Astrocyte (in vitro differentiated cells and primary cell): ENCODE measurements around the gene CFAP210. TPM values are rescaled to one million over a fixed set of nuclear protein-coding genes. Genes with fewer than 3 reads are reported as not detected.

Source experiments
- DNase-seq: peaks from one replicate; pipeline ENCODE4 v3.0.0-alpha.2; 2010; ENCODE audit warnings: low read depth
- FAIRE-seq: peaks from 2 replicates; lab custom pipeline; 2011; peaks lifted over from hg19 to GRCh38; lab: Jason Lieb, UNC
- H2AFZ ChIP-seq: 2 replicates; pipeline ENCODE4 v1.6.0; 2012; ENCODE audit warnings: low read depth, low read length, inconsistent platforms
- H3K27ac ChIP-seq: 2 replicates; pipeline ENCODE4 v1.5.1; 2011; ENCODE audit warnings: low read depth, low read length, inconsistent platforms
- H3K27me3 ChIP-seq: 2 replicates; pipeline ENCODE4 v1.6.0; 2011; ENCODE audit warnings: low read length, inconsistent platforms; ENCODE audit not compliant: insufficient read depth
- H3K36me3 ChIP-seq: 2 replicates; pipeline ENCODE4 v1.5.1; 2011; ENCODE audit warnings: low read length, inconsistent platforms; ENCODE audit not compliant: insufficient read depth
- H3K4me1 ChIP-seq: 2 replicates; pipeline ENCODE4 v1.5.1; 2011; ENCODE audit warnings: low read length, inconsistent platforms; ENCODE audit not compliant: insufficient read depth
- H3K4me2 ChIP-seq: 2 replicates; pipeline ENCODE4 v1.6.0; 2012; ENCODE audit warnings: low read length, inconsistent platforms
- H3K4me3 ChIP-seq: 2 replicates; pipeline ENCODE4 v1.5.1; 2011; ENCODE audit warnings: low read depth, mild to moderate bottlenecking, low read length, inconsistent platforms; ENCODE audit not compliant: insufficient read depth
- H3K79me2 ChIP-seq: 2 replicates; pipeline ENCODE4 v1.6.0; 2012; ENCODE audit warnings: mild to moderate bottlenecking, low read length, inconsistent platforms; ENCODE audit not compliant: insufficient read depth
- H3K9ac ChIP-seq: 2 replicates; pipeline ENCODE4 v1.6.0; 2012; ENCODE audit warnings: mild to moderate bottlenecking, low read length, inconsistent platforms
- H3K9me3 ChIP-seq: 2 replicates; pipeline ENCODE4 v1.5.1; 2012; ENCODE audit warnings: low read depth, mild to moderate bottlenecking, low read length, inconsistent platforms; ENCODE audit not compliant: insufficient read depth
- H4K20me1 ChIP-seq: 2 replicates; pipeline ENCODE4 v1.6.0; 2012; ENCODE audit warnings: low read length, inconsistent platforms; ENCODE audit not compliant: insufficient read depth
- H3K27ac Mint-ChIP-seq: one replicate; pipeline ENCODE4 v1.8.0; 2021; ENCODE audit warnings: mild to moderate bottlenecking, mixed read lengths; ENCODE audit not compliant: unreplicated experiment
- H3K27me3 Mint-ChIP-seq: one replicate; pipeline ENCODE4 v1.8.0; 2021; ENCODE audit warnings: low read depth, mixed read lengths; ENCODE audit not compliant: unreplicated experiment
- H3K36me3 Mint-ChIP-seq: one replicate; pipeline ENCODE4 v1.8.0; 2021; ENCODE audit warnings: low read depth, mixed read lengths; ENCODE audit not compliant: unreplicated experiment
- H3K4me1 Mint-ChIP-seq: one replicate; pipeline ENCODE4 v1.8.0; 2021; ENCODE audit warnings: low read depth, mixed read lengths; ENCODE audit not compliant: unreplicated experiment
- H3K4me3 Mint-ChIP-seq: one replicate; pipeline ENCODE4 v1.8.0; 2021; ENCODE audit warnings: mild to moderate bottlenecking, moderate library complexity, mixed read lengths; ENCODE audit not compliant: unreplicated experiment
- H3K9me3 Mint-ChIP-seq: one replicate; pipeline ENCODE4 v1.8.0; 2021; ENCODE audit warnings: mild to moderate bottlenecking, mixed read lengths; ENCODE audit not compliant: unreplicated experiment
- EZH2 ChIP-seq: IDR thresholded peaks from 2 replicates; pipeline ENCODE4 v1.6.1; 2012; ENCODE audit warnings: mild to moderate bottlenecking, low read length, inconsistent platforms; ENCODE audit not compliant: insufficient read depth
- total RNA-seq: library from RNA; stranded (reverse); gene quantifications from 2 replicates; pipeline ENCODE4 v1.2.1, GENCODE V29; 2021
- TF ChIP-seq, protein P1 (sequence below): IDR thresholded peaks from 2 replicates; pipeline ENCODE4 v1.5.1; 2011; ENCODE audit warnings: low read depth, mild to moderate bottlenecking, inconsistent platforms, low read length, moderate library complexity; ENCODE audit not compliant: insufficient read depth

The CFAP210 gene
- total RNA-seq, 1 donor from 2014 or later, result 0.20 TPM

DNA sequence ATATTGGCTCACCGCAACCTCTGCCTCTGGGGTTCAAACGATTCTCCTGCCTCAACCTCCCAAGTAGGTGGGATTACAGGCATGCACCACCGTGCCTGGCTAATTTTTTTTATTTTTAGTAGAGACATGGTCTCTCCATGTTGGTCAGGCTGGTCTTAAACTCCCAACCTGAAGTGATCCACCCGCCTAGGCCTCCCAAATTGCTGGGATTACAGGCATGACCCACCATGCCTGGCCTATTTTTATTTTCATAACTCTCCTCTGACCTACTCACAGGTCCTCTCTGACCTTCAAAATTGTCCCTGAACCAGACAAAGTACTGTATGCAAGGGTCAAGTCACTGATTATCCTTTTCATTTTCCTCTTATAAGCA lies 23.5 kb upstream of the CFAP210 start:
- TF ChIP-seq, protein P1, sequence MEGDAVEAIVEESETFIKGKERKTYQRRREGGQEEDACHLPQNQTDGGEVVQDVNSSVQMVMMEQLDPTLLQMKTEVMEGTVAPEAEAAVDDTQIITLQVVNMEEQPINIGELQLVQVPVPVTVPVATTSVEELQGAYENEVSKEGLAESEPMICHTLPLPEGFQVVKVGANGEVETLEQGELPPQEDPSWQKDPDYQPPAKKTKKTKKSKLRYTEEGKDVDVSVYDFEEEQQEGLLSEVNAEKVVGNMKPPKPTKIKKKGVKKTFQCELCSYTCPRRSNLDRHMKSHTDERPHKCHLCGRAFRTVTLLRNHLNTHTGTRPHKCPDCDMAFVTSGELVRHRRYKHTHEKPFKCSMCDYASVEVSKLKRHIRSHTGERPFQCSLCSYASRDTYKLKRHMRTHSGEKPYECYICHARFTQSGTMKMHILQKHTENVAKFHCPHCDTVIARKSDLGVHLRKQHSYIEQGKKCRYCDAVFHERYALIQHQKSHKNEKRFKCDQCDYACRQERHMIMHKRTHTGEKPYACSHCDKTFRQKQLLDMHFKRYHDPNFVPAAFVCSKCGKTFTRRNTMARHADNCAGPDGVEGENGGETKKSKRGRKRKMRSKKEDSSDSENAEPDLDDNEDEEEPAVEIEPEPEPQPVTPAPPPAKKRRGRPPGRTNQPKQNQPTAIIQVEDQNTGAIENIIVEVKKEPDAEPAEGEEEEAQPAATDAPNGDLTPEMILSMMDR, result no peak
- TF ChIP-seq EZH2, result no peak
- Mint-ChIP-seq H3K9me3 (no peaks in the 10 kb centered on the region), H3K4me3 (no peak overlapping the region), H3K27me3 (no peaks in the 10 kb centered on the region), H3K36me3 (no peaks in the 10 kb centered on the region), H3K4me1 (peaks cover 4% of the 10 kb centered on the region), H3K27ac (no peak overlapping the region)
- no peak overlapping the region for H3K4me2 ChIP-seq
- H2AFZ ChIP-seq, result no peak overlapping the region
- no peaks in the 10 kb centered on the region for H3K4me1 ChIP-seq
- no peaks in the 10 kb centered on the region for H3K9me3 ChIP-seq
- H3K9ac ChIP-seq, result no peak overlapping the region
- FAIRE-seq (no peak), DNase-seq (no peak)
- H3K4me3 ChIP-seq, result no peak overlapping the region
- no peaks in the 10 kb centered on the region for H3K79me2 ChIP-seq
- no peaks in the 10 kb centered on the region for H3K27me3 ChIP-seq
- no peaks in the 10 kb centered on the region for H4K20me1 ChIP-seq
- H3K27ac ChIP-seq, result no peak overlapping the region
- no peaks in the 10 kb centered on the region for H3K36me3 ChIP-seq

DNA sequence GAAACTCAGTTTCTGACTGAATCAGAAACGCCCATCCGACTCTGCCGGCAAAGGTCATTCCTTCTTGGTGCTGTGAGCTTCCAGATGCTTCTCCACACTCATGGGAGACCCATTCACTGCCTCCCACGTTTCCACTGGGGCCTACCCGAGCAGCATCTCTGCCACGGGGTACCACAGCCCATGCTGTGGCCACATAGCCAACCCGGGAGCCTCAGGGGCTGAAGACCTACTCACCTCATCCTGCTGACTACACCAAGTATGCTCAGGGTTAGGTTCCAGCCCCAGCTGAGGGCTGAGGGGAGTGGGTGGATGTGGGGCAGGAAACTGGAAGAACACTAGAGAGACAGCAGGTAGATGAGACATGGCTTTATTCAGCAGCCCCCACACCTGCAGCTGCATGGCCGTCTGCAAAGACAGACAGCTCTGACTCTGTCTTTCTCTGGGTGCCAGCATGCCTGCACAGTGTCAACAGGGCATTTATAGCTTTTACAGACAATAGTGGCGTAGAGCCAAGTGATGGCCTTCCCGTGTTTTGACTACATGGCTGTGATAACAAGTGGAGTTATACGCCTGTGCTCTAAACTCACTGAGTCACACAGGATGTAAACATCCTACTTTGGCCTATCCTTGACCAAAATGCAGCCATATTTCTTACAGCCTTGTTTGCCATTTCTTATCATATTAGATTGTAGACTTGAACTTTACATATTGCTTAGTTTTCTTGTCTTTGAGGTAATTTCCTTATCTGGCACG lies 22.9 kb upstream of the CFAP210 start:
- H3K4me3 Mint-ChIP-seq, result no peak overlapping the region

More for the DNA sequence above, 22.9 kb upstream of the CFAP210 start:
- Histone ChIP-seq H2AFZ (no peak overlapping the region), H3K4me3 (no peak overlapping the region), H3K27me3 (no peaks in the 10 kb centered on the region), H3K9ac (no peak overlapping the region), H3K79me2 (no peaks in the 10 kb centered on the region), H3K36me3 (no peaks in the 10 kb centered on the region), H4K20me1 (no peaks in the 10 kb centered on the region), H3K4me2 (no peak overlapping the region), H3K4me1 (no peaks in the 10 kb centered on the region), H3K9me3 (no peaks in the 10 kb centered on the region), H3K27ac (no peak overlapping the region)
- no peak for FAIRE-seq
- H3K9me3 Mint-ChIP-seq, result no peaks in the 10 kb centered on the region
- no peaks in the 10 kb centered on the region for H3K27me3 Mint-ChIP-seq
- TF ChIP-seq, protein P1, result no peak
- no peak for TF ChIP-seq EZH2
- no peak for DNase-seq
- no peak overlapping the region for H3K27ac Mint-ChIP-seq
- H3K36me3 Mint-ChIP-seq, result no peaks in the 10 kb centered on the region
- H3K4me1 Mint-ChIP-seq, result peaks cover 4% of the 10 kb centered on the region
